NCI-H748 (cell line): Measurements from ENCODE around the gene TRIM27.
"Not testable (repeated sequence)": the region's sequence is repeated elsewhere in the genome, so short reads cannot be mapped to it uniquely, and the experiment has no call there.

ENCODE experiments used
- DNase-seq: peaks from one replicate; lab custom pipeline; 2025; ENCODE audit not compliant: unreplicated experiment; lab: John Stamatoyannopoulos, UW

Gene TRIM27

DNA sequence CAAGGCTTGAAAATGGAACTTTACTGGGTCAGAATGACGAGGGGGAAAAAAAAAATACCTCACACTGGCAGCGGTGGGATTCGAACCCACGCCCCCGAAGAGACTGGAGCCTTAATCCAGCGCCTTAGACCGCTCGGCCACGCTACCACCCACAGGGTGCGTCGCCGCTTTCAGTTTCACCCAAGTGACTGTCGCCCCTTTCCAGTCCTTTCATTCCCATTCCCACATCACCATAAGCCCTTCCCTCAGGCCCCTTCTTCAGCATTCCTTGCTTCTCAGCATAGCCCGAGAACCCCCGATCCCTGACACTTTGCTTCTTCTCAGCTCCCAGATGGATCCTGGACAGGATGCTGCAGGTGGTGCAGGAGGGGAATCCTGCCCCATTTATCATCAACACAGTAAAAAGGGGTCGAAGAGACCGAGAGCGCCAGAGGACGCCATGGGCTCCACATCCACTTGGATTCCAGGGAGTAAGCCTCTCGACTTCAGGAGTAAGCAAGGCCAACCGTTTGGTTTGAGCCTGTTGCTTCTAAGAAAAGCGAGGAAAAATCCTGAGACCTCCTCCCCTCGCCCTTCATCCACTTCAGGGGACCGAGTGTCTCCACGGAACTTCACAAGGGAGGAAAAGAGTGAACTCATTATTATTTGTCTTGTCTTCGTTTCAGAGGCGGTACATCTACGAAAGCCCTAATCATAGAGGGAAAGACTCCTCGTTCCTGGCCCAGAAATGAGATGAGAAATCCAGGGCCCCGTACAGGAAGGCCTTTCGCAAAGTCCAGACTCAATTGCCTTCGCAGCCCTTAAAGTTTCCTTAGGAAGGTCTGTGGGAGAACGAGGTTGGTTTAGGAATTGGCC lies 20.0 kb upstream of the TRIM27 start:
- peak; percentile 90 for DNase-seq

DNA sequence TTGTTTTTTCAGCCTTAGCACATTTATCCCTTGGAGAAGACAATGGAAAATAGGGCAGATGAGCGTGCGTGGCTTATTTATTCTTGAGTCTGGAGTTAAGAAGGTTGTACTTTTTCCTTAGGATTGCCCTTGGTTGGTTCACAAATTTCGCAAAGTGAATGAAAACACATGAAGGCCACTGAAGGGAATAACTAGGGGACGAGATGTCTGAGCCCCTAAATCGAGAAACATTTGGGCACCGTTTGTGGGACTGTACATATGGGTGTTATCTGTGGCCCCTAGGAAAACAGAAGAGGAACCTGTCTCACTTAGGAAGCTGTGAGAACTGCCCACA lies 19.4 kb upstream of the TRIM27 start:
- DNase-seq: peak; percentile 73

DNA sequence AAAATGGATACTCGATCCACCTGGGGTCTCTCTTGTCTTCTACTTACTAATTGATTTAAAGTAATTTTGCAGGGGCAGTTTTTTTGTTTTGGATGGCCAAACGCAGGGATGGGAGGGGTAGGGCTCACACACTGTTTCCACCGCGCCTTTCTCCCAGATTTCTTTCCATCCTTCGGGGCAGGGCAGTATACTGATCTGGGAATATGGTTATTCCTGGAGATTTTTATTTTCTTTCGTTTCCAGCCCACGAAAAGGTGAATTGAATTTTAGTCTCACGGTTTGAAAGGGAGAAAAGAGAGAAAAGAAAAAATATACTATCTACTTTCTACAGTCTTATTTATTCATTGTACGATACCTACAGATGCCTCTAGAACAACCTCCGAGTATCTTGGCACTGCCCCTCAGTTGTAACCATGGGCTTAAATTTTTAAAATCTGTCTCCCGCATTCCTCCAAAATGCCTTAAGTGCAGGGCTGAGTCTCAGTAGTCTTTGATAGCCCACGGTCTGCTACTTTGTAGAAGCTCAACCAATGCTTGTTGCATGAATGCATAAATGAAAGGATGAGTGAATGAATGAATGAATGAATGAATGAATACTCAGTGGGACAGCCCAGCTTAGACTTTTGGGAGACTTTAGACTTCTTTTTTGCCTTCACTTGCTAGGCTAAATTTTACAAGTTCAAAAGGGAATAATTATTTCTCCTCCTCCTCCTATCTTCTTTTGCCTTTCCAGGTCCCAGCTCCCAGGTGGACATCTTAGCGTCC lies 18.1 kb upstream of the TRIM27 start:
- peak; percentile 59 for DNase-seq

DNA sequence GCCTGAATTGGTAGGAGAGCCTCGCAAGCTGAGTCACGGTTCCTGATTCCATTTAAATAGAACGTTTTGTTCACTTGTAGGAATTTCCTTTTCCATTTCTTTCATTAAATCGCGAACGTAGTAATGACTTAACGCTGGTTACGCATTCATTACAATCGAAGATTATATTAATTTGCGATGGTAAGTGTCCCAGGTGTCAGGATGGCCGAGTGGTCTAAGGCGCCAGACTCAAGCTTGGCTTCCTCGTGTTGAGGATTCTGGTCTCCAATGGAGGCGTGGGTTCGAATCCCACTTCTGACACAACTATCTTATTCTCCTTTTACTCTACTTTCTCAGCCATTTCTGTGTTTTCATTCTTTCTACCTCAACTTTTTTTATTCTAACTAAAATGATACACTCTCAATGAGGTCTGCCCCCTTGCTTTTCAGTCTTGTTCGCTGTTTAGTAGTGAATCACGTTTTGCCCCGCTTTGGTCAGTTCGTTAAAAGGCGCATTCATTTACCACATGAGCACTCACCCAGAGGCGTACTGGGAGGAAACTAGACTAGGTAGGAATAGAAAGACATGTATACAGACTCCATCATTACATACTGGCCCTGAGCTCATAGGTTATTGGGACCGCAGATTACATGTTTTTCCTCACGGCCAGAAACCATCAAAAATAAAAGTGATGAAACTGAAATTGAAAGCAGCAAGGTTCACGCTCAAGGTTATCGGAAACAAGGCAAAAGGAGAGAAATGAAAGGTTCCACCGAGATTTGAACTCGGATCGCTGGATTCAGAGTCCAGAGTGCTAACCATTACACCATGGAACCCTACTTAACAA lies 17.3 kb upstream of the TRIM27 start:
- DNase-seq: peak; percentile 92

DNA sequence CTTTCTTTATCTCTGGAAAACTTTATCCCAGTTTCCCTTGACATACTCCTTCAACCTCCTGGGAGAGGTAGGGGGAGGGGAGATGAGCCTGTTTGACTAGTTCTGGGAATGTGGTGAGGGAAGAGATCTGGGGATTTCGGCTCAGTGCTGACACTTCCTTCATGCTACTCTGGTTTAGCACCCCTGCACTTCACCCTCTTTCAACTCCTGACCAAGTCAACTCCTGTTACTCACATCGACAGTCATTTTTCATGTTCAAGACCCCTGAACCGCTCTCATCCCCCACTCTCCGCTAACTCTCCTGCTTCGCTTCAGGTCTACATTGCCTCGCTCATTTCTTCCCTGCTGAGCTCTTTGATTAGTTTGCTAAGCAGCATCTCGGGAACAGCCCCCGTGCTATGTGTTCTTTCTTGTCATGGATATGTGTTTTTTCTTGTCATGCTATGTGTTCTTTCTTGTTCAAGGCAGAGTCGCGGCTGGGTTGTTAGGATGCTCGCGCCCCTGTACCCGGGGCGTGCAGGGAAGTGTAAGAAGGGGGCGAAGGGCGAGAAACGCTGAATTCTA lies 16.6 kb upstream of the TRIM27 start:
- peak; percentile 86 for DNase-seq

DNA sequence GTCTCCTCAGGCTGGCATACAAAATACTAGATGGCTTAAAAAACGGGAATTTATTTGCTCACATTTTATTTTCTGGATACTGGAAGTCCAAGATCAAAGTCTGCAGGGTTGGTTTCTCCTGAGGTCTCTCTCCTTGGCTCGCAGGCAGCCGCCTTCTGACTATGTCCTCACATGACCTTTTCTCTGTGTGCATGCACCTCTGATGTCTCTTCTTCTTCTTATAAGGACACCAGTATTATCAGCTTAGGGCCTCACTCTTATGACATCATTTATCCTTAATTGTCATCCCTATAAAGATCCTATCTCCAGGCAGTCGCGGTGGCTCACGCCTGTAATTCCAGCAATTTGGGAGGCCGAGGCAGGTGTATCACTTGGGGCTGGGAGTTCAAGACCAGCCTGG lies 9.3 kb upstream of the TRIM27 start:
- DNase-seq: no peak

DNA sequence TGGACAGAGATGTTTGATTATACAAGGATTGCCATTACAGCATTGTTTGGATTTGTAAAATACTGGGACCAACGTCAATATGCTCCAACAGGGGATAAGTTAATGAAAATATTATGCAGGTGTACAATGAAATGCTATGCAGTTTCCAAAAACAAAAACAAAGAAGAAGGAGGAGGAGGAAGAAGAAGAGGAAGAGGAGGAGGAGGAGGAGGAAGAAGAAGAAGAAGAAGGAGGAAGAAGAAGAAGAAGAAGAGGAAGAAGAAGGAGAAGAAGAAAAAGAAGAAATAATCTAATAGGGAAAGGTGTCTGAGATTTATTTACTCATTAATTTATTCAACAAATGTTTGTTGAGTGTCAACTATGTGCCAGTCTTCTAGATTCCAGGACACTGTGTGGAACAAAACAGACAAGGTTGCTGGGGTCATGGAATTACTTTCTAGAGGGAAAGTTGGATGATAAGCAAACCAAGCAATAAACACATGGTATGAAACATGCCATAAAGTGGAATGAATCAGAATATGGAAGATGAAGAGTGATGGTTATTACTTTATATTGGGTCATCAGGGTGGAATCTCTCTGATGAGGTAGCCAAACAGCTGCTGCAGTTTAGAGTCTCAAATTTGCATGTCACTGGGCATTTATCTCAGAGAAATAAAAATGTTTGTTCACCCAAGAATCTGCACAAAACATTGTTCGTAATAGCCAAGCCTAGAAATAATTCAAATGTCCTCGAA lies 6.3 kb upstream of the TRIM27 start:
- DNase-seq: no peak

DNA sequence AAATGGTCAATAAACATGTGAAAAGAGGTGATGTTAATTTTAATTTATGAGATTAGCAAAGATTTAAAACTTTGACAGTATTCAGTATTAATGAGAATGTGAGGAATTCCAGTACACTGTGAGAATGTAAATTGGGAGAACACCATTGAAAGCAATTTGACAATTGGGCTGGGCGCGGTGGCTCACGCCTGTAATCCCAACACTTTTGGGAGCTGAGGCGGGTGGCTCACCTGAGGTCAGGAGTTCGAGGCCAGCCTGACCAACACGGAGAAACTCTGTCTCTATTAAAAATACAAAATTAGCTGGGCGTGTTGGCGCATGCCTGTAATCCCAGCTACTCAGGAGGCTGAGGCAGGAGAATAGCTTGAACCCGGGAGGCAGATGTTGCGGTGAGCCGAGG lies 5.6 kb upstream of the TRIM27 start:
- not testable (repeated sequence) for DNase-seq

DNA sequence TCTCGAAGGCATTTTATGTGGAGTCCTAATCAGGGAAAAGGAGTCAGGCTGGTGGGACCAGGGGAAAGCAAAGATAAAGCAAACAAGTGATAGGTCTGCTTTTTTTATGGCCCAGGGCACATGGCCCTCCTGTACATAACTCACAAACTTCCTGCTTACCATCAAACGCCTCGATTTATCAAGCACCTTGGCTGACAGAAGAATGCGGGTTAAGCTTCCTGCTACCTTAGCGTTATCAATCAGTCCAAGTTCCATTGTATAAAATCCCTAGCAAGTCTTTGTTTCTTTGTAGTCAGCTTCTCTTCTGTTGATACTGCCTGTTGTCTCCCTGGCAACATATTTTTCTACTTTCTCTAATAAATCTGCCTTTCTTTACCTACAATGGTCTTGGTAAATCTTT lies 4.1 kb upstream of the TRIM27 start:
- DNase-seq: no peak

DNA sequence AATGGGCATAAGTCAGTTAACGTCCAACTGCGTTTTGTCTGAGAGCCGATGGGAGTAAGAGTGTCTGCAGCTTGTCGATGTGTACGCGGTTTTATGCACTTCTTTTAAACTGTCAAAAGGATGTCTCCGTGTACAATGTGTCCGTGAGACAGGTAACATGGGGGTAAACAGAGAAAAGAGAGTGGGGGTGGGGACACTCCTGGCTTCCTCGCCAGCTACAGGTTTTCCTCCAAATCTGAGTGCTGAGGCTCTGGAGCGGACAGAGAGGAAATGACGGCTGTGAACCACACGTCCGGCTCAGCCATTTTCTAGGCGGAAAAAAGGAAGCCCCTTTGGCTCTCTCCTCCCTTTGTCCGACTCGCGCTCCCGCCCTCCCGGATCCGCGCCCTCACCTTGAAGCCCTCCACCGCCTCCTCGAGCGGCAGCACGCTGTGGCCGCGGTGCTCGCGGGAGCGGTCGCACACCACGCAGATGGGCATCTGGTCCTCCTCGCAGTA lies 916 bp downstream of the TRIM27 start:
- peak; percentile 78 for DNase-seq

DNA sequence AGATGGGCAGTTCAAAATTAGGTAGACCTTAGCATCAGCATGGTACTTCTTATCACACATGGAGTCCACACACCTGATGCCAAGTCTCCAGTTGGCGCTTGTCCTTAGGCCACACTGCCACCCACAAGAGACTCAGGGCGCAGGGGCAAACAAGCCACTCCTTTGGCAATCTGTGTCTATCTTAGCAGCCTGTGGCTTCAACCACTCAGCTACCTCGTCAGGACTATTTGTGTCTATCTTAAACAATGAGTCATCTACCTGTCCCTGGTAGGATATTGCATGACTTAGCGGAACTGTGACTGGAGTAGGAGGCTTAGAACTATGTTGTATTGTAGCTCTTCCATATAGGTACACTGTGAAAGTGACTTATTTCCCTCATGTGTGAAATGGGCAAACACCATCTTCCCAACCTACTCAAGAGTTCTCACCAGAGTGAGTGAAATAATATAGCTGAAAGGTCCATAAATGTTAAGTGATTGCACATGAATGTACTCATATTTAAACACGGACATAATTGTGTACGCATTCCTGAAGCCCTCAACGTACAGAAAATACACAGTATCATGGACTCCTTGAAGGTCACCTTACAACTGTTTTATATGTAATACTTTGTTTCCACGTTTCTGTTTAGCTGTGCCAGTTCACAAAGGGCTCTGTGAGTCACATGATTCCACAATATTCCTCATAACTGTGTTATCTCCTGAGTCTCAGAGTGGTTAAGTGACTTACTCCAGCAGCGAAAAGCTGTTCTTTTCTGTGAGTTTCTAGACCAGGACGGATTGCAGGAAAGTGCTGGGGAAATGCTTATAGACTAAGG lies 1.6 kb downstream of the TRIM27 start:
- peak; percentile 47 for DNase-seq

DNA sequence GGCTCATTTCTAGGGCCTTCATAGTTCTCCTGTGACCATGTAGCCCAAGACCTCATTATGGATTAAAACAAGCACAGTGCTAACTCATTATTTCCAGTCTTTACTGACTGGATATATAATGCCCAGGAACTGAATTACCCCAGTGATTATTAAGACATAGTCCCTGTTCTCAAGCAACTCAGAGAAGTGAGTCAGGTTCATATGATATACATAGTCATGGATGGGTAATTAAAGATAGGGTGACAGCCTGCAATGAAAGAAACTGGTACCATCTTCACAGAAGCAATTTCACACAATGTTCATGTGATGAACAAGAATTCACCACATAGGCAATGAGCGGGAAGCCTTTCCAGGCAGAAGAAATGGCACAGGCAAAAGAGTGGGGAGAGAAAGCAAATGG lies 3.5 kb downstream of the TRIM27 start:
- no peak for DNase-seq

DNA sequence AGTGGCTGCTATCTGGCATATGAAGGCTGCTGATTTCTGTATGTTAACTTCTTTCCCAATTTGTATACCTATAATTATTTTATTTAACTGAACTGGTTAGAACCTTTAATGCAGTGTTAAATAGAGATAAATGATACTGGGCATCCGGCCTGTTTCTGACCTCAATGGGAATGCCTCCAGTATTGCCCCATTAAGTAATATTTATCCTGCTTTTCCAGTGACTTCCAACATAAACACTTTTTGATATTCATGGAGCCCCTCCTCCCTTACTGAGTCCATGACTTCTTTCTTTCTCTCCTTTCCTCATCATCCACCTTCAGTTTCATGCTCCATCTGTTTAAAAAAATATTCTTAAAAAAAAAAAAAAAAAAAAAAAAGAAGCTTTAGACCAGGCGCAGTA lies 8.8 kb downstream of the TRIM27 start:
- DNase-seq: no peak

DNA sequence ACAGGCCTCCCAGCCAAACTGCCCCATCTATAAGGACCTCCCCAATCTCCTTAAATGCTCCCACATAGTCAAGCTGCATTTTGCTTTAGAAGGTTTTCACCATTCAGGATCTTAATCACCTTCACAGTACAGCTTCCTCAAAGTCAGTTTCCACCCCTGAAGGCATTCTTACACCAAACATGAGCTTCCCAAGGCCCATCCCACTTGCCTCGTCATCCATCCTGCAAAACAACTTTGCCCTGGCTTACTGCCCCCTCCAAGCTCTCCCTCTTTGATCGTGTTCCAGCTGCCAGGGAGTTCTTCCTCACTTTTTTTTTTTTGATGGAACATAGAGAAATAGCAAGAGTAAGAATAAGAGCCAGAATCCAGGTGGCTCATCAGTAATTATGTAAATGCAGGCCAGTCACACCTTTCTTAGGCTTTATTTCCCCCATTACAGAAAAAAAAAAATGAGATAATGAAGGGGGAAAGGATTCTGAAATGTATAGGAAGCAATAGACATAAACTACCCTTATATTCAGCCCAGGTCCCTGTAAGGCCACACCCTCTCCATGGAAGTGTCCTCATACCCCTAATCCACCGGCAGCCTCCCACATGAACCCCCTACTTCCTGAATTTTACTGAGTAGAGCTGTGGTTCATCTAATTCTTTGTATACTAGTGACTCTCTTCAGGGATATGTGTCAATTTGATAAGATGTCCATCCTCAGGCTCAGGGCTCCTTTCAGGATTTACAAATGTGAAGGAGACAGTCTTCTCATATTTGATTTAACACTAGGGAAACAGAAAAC lies 12.7 kb downstream of the TRIM27 start:
- no peak for DNase-seq

DNA sequence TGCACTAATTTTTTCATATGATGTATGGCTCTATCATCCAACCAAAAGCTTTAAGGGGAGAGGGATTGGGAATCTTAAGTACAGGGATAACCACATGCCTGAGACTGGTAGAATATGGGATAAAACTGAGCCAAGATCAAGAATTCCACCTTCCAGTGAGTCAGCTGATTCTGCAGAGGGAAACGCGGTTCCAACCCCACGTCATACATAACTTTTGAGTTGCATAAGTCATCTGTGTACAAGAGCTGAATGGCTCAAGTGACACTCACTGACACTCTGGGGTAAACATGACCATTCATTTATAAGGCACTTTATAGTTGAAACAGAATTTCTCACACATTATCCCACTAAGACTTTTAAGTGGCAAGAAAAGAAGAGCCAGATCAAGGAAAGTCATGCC lies 16.4 kb downstream of the TRIM27 start:
- no peak for DNase-seq

DNA sequence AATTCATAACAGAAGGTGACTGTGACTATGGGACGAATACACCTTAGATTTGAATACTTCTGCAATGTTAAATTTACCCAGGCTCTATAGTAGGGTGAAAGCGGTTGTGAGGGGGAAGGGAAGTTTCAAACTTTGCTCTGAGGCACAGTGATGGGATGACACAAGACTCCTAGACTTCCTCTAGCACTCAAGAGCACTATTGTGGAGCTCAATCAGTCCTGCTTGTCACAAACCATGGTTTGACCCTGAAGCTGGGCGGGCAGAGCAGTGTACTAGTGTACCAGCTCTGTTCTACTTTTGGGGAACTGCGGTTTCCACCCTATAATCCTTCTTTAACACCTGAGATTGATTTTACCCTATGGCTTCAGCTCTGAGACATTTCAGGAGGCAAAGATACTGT lies 17.1 kb downstream of the TRIM27 start:
- DNase-seq: no peak

DNA sequence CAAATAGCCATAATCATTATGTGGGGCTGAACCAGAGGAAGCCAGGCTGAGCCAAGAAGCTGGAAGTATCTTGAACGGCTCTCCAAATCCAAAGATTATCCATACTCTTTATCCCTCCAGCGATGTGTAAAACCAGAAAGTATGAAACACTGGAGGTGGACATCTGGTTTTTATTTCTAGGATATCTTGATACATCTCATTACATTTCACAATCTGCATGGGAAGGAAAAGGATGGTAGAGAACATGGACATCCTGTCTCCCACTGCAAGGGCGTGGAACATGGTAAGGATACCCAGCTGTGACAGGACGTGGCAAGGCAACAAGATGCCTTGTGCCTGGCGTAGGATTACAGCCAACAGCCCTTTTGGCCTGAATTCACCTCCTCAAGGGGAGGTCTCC lies 20.1 kb downstream of the TRIM27 start:
- DNase-seq: no peak

DNA sequence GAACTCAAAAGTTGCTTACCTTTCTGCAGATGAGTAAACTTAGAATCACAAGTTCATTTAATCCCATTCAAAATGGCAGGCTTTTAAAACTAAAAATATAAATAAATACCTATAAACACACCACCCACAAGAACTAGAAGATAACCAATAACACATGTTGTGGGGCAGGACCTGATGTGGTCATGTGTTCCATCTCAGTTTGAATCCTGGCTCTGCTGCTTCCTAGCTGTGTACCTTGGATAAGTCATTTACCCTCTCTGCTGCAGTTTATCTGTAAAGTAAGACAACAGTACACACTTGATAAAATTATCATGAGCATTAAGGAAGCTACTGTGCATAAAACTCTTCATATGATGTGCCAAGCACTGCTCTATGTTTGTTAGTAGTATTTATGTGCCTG lies 22.0 kb downstream of the TRIM27 start:
- DNase-seq: no peak
